Measurements from ENCODE around the gene TAS2R40. TPM values are rescaled to one million over a fixed set of nuclear protein-coding genes. Genes with fewer than 3 reads are reported as not detected.

TAS2R40 gene
- total RNA-seq, 1 experiment from 2014 or later: not detected

DNA sequence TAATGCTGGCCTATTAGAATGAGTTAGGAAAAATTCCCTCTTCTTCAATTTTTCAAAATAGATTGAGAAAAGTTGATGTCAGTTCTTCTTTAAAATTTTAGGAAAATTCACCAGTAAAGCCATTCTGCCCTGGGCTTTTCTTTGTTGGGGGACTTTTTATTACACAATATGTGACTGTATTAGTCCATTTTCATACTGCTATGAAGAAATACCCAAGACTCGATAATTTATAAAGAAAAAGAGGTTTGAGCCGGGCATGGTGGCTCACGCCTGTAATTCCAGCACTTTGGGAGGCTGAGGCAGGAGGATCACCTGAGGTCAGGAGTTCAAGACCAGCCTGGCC lies 12.7 kb downstream of the TAS2R40 start:
- CTCF ChIA-PET: no interaction called here
- no peak for TF ChIP-seq CBX3 (IDR thresholded peaks at IDR 0.05; ENCODE audit: low read depth)
- TF ChIP-seq, protein P1, sequence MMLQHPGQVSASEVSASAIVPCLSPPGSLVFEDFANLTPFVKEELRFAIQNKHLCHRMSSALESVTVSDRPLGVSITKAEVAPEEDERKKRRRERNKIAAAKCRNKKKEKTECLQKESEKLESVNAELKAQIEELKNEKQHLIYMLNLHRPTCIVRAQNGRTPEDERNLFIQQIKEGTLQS (IDR thresholded peaks at IDR 0.05): no peak
- TF ChIP-seq EGR1 (IDR thresholded peaks at IDR 0.05; ENCODE audit: low read depth): no peak
- no peak for TF ChIP-seq POLR2A (IDR thresholded peaks at IDR 0.05; ENCODE audit: borderline replicate concordance, extremely low read depth, insufficient read depth, insufficient read length)
- no peak for TF ChIP-seq TCF7L2 (IDR thresholded peaks at IDR 0.05; ENCODE audit: borderline replicate concordance, extremely low read depth, insufficient read depth, insufficient read length)
- TF ChIP-seq RAD21 (IDR thresholded peaks at IDR 0.05; ENCODE audit: low read depth): no peak
- no peak for TF ChIP-seq ZFX (IDR thresholded peaks at IDR 0.05)
- TF ChIP-seq ZNF274 (IDR thresholded peaks at IDR 0.05; ENCODE audit: low read depth, low read length): no peak
- TF ChIP-seq YY1 (IDR thresholded peaks at IDR 0.05; ENCODE audit: extremely low read depth, insufficient replicate concordance, low read depth, low read length): no peak
- no peak for TF ChIP-seq EZH2phosphoT487 (IDR thresholded peaks at IDR 0.05; ENCODE audit: borderline replicate concordance)
- TF ChIP-seq, protein P2, sequence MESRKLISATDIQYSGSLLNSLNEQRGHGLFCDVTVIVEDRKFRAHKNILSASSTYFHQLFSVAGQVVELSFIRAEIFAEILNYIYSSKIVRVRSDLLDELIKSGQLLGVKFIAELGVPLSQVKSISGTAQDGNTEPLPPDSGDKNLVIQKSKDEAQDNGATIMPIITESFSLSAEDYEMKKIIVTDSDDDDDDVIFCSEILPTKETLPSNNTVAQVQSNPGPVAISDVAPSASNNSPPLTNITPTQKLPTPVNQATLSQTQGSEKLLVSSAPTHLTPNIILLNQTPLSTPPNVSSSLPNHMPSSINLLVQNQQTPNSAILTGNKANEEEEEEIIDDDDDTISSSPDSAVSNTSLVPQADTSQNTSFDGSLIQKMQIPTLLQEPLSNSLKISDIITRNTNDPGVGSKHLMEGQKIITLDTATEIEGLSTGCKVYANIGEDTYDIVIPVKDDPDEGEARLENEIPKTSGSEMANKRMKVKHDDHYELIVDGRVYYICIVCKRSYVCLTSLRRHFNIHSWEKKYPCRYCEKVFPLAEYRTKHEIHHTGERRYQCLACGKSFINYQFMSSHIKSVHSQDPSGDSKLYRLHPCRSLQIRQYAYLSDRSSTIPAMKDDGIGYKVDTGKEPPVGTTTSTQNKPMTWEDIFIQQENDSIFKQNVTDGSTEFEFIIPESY (IDR thresholded peaks at IDR 0.05; ENCODE audit: extremely low read depth, insufficient replicate concordance, low read length): no peak
- H2AFZ ChIP-seq (ENCODE audit: low read depth, low read length, poor library complexity, severe bottlenecking): no peak overlapping the region
- H3K4me3 ChIP-seq (replicated peaks in 1 of 2; ENCODE audit: low read depth in 1 of 2, low read length in 2 of 2): no peak overlapping the region
- no peak overlapping the region for H3K27ac ChIP-seq (ENCODE audit: low read depth, low read length)
- H3K4me2 ChIP-seq (ENCODE audit: low read length): no peak overlapping the region
- BruUV-seq (replicated peaks): no TSS peak
- no peaks in the 10 kb centered on the region for H3K9me2 ChIP-seq (ENCODE audit: insufficient read depth)
- no peaks in the 10 kb centered on the region for H4K20me1 ChIP-seq (ENCODE audit: insufficient read depth)
- ATAC-seq (no peak), DNase-seq (ENCODE audit: low read depth, low spot score) (no peak)
- RAD21 ChIA-PET (ENCODE audit: low non-redundant PET in 1 of 2, low total read pairs in 2 of 2, uncharacterized antibody in 2 of 2, unreplicated experiment in 2 of 2): no interaction called here
- no peak overlapping the region for H3K9ac ChIP-seq (ENCODE audit: low read length)
- no peaks in the 10 kb centered on the region for H3K4me1 ChIP-seq (ENCODE audit: control insufficient read depth in 1 of 2, insufficient read depth in 2 of 2, low read length in 2 of 2)
- intact Hi-C loops (cut with micrococcal nuclease): no loop called here
- H3K27me3 ChIP-seq (ENCODE audit: insufficient read depth, low read length): no peaks in the 10 kb centered on the region
- no peaks in the 10 kb centered on the region for H3K36me3 ChIP-seq (ENCODE audit: control insufficient read depth in 1 of 2, insufficient read depth in 2 of 2, low read length in 2 of 2)
- no peaks in the 10 kb centered on the region for H3K79me2 ChIP-seq (ENCODE audit: insufficient read depth, low read length)
- POLR2A ChIA-PET: no interaction called here
- no peaks in the 10 kb centered on the region; a peak in 1 of 4 replicates for H3K9me3 ChIP-seq (ENCODE audit: control insufficient read depth in 1 of 2, insufficient read depth in 1 of 2, low read depth in 1 of 2, low read length in 2 of 2)

Data from HCT116 (cell line).